SIG-M5 treated with dmso at 0.1 percent for 504 hours (cell line): ENCODE results near the gene PCDH9.

Experiments used
- DNase-seq: peaks from one replicate; lab custom pipeline; 2025; ENCODE audit not compliant: unreplicated experiment; lab: John Stamatoyannopoulos, UW

Gene PCDH9

GRCh38 chr13:67229481-67230403, at the start of gene PCDH9:
PCDH9 (minus strand) TSS chr13:67230336; CDS start chr13:67228440, 1,896 bp downstream.
- no peak for DNase-seq

DNA sequence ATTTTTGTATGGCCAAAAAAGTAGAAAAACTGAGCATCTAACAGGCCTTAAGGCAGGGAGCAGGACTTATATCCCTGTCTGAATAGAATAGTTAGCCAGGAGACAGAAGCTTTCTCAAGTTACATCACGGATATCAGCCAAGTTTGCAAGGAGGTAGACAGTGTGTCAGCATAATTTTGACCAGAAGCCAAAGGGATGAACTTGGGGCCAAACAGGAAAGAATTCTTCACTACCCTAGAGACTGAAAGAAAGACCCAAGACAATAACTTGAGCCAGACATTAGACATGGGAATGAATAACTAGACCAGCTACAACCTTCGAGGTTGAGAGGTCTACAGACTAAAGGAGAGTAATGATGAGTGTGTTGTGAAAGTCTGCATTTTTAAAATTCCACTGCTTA, 48.1 kb upstream of the PCDH9 start:
- DNase-seq: no peak

DNA sequence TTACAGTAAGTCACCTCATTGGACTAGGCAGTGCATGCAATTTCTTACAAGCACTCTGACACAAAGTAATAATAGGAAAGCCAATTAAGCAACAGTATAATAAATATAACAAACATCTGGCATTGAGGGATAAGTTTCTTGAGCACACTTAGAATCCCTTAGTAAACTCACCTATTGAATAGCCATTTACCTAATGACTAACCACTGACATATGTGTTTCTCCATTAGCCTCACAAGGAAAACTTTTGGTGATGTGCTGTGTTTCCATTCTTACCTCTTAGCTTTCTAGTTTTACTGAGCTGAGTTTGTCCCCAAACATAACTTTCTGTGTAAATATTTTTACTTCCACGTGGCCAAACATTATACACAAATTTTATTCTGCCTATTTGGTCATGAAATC, 47.4 kb upstream of the PCDH9 start:
- DNase-seq: no peak

- no peak for DNase-seq
Observed at GRCh38 chr13:67275351-67275960, 45.3 kb upstream of the PCDH9 start.

GRCh38 chr13:67273001-67273400, 42.9 kb upstream of the PCDH9 start:
- DNase-seq: peak; percentile 20

DNA sequence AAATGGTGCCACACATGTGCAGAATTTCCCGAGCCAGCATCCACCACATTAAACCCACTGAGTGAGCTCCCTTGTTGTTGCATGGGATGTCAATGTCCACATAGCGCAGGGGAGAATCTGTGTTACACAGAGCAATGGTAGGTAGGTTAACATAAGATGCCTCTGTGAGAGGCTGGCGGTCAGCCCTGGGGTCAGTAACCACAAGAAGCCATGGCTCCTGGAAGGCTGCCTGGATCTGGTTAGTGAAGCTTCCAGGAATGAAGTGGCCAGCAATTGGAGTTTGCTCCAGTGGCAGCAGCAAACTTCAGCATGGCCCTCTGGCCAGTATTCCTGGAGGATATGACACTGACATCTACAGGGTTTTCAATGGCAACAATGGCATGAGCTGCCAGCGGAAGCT, 37.0 kb upstream of the PCDH9 start:
- no peak for DNase-seq

GRCh38 chr13:67259208-67259607, 29.1 kb upstream of the PCDH9 start:
- DNase-seq: no peak

DNA sequence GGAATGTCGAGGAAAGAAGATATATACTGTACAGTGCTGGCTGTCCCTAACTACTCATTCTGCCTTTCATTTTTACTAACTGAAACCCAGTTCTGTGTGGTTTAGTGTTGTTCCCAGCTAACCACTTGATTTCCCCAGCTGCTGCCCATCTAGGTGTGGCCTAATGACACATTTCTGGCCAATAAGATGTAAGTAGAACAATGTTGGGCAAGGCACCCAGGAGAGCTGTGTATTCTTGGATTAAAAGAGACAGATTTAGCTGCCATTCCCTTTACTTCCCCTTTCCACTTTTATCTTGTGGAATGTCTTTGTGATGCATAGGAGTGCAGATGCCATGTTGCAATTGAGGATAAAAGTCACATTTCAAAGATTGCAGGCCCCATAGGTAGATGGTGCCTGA, 28.3 kb upstream of the PCDH9 start:
- DNase-seq: no peak

DNA sequence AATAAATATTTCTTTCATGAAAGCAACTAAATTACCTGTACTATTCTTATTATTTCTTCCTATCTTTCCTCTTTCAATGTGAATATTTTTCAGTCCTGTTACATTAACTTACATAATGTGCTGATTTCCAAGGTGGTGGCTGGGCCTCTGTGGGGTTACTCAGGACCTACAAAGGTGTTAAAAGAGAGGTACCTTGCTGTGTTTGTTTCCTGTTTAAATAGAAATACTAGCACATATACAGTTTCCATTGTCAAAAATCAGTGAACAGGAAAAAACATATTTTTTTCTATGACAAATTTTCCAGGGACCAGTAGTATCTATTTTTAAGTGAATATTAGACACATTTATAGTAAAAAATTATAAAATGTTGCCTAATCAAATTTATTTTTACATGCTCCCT, 8.7 kb upstream of the PCDH9 start:
- DNase-seq: no peak

DNA sequence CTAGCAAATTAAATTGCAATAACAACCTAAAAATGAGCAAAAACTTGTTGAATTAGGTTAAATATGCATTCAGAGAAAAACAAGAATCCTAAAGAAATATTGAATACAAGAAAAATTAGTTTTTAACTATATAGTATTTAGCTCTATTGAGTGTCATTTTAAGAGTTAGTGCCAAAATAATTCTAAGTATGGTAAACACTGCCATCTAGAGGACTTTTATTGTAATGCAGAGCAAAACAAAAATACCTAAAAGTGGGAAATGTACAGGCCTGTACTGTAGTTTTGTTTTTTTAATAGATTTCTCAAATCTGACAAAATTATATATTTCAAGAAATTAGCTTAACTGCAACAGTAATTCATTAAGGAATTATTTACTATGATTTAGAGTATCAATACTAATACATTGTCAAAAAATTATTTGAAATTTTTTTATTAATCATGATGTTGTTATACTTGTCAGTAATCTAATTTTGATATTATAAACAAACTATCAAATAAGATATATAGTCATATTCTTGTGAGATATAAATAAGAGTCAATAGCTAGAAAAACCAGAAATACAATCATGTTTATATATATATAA, 8.2 kb upstream of the PCDH9 start:
- peak; percentile 38 for DNase-seq

DNA sequence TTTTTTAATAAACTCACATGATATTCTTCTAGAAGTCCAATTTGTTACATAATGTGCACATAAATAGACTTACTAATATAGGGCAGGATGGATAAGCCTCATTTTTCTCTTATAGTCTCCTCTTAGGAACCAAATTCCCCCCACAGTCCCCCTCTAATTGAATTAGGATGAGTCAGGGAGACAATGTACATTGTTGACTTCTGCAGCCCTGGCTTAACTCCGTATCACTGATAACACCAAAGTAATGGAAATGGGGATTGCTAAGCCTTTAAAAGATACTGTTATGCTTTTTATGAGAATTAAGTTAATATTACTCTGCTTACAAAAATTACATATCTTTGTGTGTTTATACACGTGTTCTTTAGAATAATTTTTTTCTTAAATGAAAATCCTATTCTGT, 5.1 kb upstream of the PCDH9 start:
- no peak for DNase-seq

GRCh38 chr13:67232384-67232783, 2.2 kb upstream of the PCDH9 start:
- DNase-seq: no peak

GRCh38 chr13:67231289-67232000, 1.3 kb upstream of the PCDH9 start:
- DNase-seq: no peak

DNA sequence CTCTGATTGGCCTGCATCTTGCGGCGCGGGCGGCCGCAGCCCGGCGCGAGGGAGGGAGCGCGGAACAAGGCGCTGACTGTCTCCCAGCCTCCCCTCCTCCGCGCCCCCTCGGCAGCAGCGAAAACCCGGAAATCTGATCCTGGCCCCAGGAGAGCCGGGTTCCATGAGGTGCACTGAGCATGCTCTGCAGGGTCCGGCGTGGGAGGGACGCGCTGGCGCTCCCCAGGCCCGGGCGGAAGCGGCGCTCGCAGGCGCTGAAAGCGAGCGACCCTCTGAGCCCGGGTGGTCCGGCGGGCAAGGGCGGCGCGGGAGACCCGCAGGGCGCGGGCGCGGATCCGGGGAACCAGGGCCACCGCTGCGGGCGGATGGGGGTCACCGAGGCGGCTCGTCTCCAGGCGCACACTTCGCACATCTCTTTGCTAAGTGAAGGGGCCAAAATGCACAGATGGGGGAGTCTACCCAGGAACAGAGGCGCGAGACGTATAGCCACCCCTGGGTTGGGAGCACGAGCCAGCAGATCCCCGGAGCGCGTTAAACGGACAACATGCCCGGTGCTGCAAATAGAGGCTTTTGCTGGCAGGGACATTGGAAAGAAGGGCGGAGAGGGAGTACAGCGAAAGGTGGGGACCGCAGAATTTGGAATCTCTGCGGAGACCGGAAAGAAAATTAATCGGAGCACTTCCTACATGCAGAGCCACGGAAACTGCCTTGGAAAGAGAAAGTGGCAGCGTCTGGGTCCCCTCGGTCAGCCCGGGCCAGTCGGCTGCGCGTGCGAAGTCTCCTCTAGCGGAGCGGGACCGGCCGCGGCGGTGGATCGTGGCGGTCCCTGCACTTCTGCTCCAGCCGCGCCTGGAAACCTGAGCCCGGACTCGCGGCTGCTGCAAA, 510 bp upstream of the PCDH9 start:
- no peak for DNase-seq

GRCh38 chr13:67228916-67229315, 1.2 kb downstream of the PCDH9 start:
- no peak for DNase-seq

DNA sequence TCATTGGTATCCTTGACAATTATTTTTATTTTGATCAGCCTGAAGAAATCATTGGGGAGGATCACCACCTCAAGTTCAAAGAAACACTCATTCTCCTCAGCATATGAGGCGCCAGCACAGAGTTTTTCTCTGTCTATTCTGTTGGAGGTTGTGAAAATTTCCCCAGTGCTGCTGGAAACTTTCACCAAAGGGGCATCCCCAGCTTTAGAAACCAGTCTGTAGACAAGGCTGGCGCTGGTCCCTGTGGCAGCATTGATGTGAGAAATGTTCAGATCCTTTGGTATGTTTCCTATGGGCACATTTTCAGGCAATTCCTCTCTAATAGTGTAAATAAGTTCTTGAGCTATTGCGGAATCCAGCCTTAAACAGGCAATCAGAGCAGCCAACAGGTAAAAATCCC, 2.1 kb downstream of the PCDH9 start:
- DNase-seq: no peak

DNA sequence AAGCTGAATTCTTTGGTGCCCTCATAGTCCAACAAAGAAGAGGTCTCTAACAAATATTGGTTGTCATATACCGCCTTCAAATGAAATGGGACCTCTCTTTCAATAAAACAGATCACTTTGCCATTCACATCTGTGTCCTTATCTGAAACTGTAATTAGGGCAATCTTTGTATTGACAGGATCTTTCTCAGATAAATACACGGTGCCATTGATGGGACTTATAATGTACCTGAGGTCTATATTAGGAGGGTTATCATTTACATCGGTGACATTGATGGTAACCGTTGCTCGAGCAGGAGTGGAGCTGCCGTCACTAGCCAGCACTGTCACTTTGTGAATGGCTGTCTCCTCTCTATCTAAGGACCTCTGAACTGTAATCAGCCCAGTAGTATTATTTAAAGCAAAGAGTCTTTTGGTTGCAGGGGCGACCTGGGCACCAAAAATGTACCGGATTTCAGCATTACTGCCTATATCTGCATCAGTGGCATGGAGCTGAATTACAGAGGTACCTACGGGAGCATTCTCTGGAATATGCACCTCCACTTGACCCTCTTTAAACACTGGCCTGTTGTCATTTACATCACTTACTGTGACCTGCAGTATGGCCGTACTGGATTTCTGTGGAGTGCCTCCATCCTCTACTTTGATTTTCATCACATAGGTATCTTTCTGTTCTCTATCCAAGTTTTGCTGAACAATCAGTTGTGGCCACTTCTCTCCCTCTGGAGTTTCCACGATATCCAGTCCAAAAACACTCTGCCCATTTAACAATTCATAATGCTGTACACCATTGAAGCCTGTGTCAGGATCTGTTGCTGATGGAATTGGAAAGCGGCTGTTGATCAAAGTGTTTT, 2.8 kb downstream of the PCDH9 start:
- no peak for DNase-seq

DNA sequence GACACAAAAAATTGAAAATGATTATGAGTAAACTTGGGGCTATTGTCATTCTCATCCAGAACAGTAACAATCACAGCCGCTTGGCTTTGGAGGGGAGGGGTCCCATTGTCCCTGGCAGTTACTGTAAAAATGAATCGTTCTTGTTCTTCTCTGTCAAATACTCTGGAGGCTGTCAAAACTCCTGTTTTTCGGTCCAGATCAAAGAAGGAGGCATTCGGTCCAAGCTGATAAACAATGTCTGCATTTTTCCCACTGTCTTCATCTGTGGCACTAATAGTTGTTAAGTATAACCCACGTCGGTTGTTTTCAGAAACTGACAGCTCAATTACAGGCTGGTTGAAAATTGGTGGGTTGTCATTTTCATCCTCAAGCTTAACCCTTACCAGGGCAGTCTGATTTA, 3.4 kb downstream of the PCDH9 start:
- no peak for DNase-seq

DNA sequence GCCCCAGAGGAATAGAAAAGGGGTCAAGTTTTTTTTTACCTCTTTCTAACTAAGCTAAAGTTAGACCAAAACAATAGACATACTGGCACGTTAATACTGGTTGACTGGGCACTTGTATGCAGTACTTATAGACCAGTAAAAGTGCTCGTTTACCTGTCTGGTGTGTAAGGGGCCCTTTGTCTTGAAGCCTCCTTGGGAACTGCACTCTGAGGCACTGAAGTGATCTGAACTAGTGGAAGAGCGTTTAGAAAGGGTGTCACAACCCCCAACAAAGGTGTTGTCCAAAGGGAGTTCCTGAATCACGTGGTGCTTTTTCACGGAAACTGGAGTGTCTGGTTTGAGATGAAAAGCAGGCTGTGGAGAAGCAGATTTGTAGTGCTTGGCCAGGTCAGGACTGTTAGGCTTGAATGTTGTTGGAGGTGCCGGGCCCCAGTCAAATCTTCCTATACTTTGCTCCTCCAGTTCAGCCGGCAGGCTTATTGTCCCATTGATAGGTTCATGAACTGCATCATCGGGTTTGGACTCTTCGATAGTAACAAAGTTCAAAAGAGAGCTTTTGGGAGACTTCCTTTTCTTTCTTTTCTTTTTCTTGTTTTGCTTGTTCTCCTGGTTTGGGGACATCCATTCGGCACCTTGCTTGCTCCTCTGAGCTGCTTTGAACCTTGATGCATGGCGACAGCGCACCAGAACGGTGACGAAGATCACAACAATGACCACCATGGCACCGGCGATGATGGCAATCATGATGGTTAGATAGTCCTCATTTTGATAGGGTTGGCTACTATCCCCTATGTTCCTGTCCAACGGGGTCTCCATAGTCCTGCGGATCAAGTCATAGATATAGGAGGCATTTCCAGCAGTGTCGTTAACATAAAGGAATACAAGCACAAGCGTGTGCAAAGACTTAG, 4.6 kb downstream of the PCDH9 start:
- DNase-seq: no peak
